HG03280 (cell line): ENCODE results near the gene PRRC2A.

Source experiments
- ATAC-seq: cut with Tn5 transposase; IDR thresholded peaks from one replicate; pipeline ENCODE4 v1.9.1; 2021; ENCODE audit warnings: mild to moderate bottlenecking, moderate library complexity; ENCODE audit not compliant: unreplicated experiment

The PRRC2A gene

GRCh38 chr6:31663961-31664789 lies 43.7 kb downstream of the PRRC2A start:
- no peak for ATAC-seq

GRCh38 chr6:31664790-31665500 lies 44.4 kb downstream of the PRRC2A start, which contains the start of gene GPANK1:
GPANK1 (minus strand) TSS chr6:31664997; CDS start chr6:31664478, 519 bp downstream.
- peak; percentile 36 for ATAC-seq

DNA sequence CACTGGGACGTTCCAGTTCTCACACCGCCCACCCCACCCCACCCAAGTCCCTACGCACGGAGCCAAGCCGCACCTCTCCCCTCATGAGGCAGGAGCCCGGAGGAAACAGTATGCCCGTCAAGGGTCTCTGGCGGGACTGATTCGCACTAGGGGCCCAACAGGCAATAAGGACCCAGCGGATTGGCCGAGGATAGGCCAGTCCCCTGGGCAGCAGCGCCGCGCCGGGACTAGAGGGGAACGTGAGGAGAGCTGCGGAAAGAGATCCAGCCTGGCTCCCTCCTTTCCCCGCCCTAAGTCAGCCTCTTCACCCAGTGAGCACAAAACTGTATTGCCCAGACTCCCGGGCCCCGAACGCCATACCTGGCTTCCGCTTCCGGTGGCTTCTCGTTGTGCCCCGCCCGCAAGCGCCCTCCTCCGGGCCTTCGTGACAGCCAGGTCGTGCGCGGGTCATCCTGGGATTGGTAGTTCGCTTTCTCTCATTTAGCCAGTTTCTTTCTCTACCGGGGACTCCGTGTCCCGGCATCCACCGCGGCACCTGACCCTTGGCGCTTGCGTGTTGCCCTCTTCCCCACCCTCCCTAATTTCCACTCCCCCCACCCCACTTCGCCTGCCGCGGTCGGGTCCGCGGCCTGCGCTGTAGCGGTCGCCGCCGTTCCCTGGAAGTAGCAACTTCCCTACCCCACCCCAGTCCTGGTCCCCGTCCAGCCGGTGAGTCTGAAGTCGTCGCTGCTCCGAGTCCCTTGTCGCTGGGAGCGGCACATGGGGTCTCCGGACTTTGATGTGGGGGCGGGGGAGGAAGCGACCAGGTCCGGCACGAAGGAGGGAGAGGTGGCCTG lies 45.2 kb downstream of the PRRC2A start, which contains the start of gene CSNK2B:
Gene CSNK2B, plus strand, starts transcription at position 580 of the 836 bp plus-strand sequence. CDS start 752 bp downstream, outside the sequence.
- ATAC-seq: peak; percentile 84

- ATAC-seq: no peak
Measured at GRCh38 chr6:31666337-31666965, 45.9 kb downstream of the PRRC2A start.

DNA sequence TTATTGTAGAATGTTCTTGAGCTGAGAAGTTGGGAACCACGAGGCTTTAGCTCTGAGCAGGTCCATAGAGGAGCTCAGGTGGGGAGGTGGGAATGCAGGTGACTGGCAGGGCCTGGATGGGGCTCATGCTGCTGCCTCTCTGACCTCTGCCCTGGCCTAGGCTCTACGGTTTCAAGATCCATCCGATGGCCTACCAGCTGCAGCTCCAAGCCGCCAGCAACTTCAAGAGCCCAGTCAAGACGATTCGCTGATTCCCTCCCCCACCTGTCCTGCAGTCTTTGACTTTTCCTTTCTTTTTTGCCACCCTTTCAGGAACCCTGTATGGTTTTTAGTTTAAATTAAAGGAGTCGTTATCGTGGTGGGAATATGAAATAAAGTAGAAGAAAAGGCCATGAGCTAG lies 49.2 kb downstream of the PRRC2A start, which contains the start of gene LY6G5B:
Gene LY6G5B, plus strand, starts transcription at position 301 of the 400 bp plus-strand sequence. CDS start 975 bp downstream, outside the sequence.
- no peak for ATAC-seq

DNA sequence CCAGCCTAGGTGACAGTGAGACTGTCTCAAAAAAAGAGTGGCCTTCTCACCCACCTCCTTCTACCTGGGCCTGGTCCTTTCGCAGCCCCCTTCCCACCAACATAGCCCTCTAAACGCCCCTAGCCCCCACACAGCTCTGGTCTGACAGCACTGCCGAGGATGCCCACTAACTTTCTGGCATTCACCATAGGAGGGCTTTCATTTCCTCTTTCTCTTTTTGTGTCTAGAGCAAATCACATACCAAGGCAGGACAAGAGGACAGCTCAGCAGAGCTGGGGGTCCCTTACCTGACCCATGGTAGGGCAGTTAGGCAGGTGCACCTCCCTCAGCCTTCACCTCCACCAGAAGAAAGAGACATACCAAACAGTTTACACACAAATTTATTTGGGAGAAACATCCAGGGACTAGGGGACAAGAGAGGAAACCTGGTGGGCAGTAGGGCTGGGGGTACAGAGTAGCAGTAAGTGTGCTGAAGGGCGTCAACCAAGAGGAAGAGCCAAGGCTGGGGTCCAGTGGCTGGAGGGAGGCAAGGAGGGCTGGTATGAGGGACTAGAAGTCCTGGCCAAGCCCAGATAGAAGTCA lies 55.9 kb downstream of the PRRC2A start:
- ATAC-seq: no peak

DNA sequence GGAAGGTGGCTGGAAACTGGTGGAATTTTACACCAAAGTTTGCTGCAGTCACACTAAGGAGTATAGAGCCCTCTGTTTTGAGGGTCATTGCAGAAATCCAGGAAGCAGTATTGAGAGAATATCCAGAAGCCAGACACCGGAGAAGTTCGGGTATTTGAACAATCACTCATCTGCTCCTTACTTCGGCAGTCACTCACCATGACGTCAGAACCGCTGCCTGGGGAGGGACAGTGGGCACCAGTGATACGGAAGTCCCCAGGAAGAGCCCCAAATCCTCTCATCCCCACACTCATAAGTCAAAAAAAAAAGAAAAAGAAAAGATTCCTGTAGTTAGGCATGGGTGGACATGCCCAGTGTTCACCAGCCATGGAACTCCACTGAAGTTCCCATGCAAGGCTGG lies 56.4 kb downstream of the PRRC2A start:
- no peak for ATAC-seq

DNA sequence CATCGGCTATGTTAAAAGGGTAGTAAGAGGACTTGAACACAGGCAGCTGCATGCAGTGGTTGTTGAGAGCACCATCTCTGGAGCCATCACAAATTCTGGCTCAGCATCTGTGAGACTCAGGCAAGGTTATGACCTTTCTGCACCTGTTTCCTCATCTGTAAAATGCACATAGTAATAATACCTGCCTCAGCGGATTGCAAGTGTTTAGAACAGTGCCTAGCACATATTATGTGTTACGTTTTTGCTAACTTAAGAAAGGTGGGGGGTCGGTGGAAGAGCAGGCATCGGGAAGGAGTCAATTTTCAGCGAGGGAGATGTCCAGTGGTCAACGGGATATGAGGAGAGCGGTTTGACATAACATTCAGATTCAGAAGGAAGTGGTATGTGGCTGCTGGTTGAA lies 57.4 kb downstream of the PRRC2A start:
- no peak for ATAC-seq

GRCh38 chr6:31680226-31681134 lies 60.0 kb downstream of the PRRC2A start, which contains the start of gene LY6G5C:
LY6G5C (minus strand) TSS chr6:31681067; CDS start chr6:31680373, 694 bp downstream.
- ATAC-seq: no peak

DNA sequence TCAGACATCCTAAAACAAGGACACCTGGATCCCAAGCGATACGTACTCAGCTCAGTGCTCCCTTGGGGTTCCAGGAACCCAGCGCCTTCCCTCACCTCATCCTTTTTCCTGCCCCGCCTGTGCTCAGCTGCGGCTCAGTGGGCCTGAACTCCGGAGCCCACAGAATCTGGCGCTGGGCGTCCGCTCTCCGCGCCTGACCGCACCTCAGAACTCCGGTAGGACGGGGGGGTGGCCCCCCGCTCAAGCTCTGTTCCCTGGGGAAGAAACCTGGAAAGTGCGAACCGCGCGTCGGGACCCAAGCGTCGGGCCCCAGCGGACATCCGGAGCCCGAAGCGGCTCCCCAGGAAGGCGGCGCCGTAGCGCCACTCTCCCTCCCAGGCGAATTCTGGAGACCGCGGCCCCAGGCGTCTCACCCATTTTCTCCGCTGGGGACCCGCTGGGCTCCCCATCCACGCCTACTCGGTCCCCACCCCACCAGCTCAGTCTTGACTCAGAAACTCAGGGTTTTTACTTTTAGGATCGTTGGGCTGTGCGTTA lies 60.7 kb downstream of the PRRC2A start:
- no peak for ATAC-seq

DNA sequence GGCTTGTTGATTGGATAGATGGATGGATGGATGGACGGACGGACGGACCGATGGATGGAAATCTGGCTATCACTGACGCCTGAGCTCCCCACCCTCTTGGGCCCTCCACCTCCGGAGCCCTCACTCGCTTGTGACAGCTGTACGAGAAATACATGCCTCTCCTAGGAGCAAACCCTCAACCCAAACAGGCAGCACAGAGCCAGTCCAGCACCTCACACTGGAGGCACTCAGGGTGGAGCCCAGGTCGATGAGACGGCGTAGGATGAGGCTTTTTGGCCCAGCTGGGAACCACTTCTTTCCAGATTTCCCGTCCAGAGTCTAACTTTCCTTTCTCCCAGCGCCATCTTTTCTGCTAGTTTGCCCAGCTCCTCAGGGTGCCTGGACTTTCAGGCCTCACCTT lies 63.1 kb downstream of the PRRC2A start:
- ATAC-seq: no peak

- ATAC-seq: no peak
Measured at GRCh38 chr6:31686483-31686882, 66.0 kb downstream of the PRRC2A start.

DNA sequence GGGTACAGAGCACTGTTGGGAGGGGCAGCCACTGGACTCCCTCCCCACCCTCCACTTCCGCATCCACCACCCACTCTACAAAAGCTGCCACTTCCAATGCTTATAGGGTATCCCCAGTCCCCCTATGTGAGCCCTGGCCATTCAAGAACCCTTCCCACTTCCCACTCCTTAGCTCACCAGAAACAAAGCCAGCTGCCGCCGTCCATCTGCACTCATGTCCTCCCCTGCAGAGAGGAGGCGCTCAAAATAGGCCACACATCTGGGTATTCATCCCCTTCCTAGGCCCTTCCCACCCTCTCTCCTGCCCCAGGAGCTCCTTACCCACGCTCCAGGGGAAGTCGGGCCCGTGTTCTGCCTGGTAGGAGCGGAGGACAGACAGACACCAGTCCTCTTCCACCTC lies 66.8 kb downstream of the PRRC2A start:
- ATAC-seq: no peak
